Esophagus squamous epithelium (tissue), 5 donors: Measurements from ENCODE around the gene ACAN. TPM values are rescaled to one million over a fixed set of nuclear protein-coding genes. Genes with fewer than 3 reads are reported as not detected.

Source experiments
- DNase-seq: peaks from one replicate; lab custom pipeline; 2025; lab: John Stamatoyannopoulos, UW
- H3K27ac ChIP-seq, 4 donors: fragments of 200-600 bp; sonication (generic); one replicate each; pipeline ENCODE4 v1.5.1; 2016 to 2019; ENCODE audit warnings: mild to moderate bottlenecking in 1 of 4
- H3K27me3 ChIP-seq, 4 donors: fragments of 200-600 bp; sonication (generic); 1 replicate in 3 of 4; 2 replicates in 1 of 4; pipeline versions ENCODE4 v1.5.1 to v1.6.0; 2017 to 2021; ENCODE audit warnings: antibody characterized with exemption in 1 of 4
- H3K36me3 ChIP-seq, 3 donors: fragments of 200-600 bp; sonication (generic); one replicate each; pipeline ENCODE4 v1.5.1; 2016 to 2019
- H3K4me1 ChIP-seq, 3 donors: fragments of 200-600 bp; sonication (generic); one replicate each; pipeline ENCODE4 v1.5.1; 2017 to 2019
- H3K4me3 ChIP-seq, 4 donors: fragments of 200-600 bp; sonication (generic); 1 replicate in 3 of 4; 2 replicates in 1 of 4; pipeline ENCODE4 v1.5.1; 2016 to 2019; ENCODE audit warnings: mild to moderate bottlenecking in 2 of 4, moderate library complexity in 1 of 4
- H3K9me3 ChIP-seq, 3 donors: fragments of 200-600 bp; sonication (generic); one replicate each; pipeline ENCODE4 v1.5.1; 2016 to 2019
- POLR2A ChIP-seq, 4 donors: fragments of 450-650 bp; IDR thresholded peaks; one replicate each; pipeline ENCODE4 v1.6.1; 2017; ENCODE audit warnings: antibody characterized with exemption in 4 of 4, mild to moderate bottlenecking in 4 of 4, moderate library complexity in 3 of 4
- WGBS, 2 donors: methylation state at CpG; one replicate each; pipeline ENCODE4 v1.1.5; 2018; 5-methylcytosine and 5-hydroxymethylcytosine counted together
- intact Hi-C: fragments of 100-400 bp; cut with DNase I; formaldehyde crosslinking; loops from one replicate; pipeline ENCODE4 v1.15.0; 2022
- total RNA-seq, 4 donors: library from RNA; depleted of rRNA; stranded (reverse); fragments of >200 nt; gene quantifications; one replicate each; pipeline ENCODE4 v1.1.0, GENCODE V29; 2016
- TF ChIP-seq, protein P1 (sequence below), 6 experiments: fragments of 450-650 bp in 4 of 6; fragments of 200-600 bp in 2 of 6; sonication (generic) in 2 of 6; IDR thresholded peaks; one replicate each; pipeline ENCODE4 v1.5.1; 2016 to 2019; ENCODE audit warnings: antibody characterized with exemption in 6 of 6, mild to moderate bottlenecking in 4 of 6, moderate library complexity in 4 of 6
- donor health status: DM: yes; HTN: yes; CAD: no.

Gene ACAN
- total RNA-seq, 4 donors from 2014 or later: 0.34 to 2.6 (median 0.76) TPM; not detected in 1

DNA sequence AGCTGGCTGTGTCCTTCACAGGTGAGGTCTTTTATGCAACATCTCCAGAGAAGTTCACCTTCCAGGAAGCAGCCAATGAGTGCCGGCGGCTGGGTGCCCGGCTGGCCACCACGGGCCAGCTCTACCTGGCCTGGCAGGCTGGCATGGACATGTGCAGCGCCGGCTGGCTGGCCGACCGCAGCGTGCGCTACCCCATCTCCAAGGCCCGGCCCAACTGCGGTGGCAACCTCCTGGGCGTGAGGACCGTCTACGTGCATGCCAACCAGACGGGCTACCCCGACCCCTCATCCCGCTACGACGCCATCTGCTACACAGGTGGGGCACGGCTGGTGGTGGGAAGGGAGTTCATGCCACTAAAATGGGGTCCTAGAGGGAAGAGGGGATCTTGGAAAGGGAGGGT is 40.1 kb downstream of the ACAN start:
- no peak for DNase-seq
- Histone ChIP-seq H3K4me1 (no peaks in the 10 kb centered on the region), H3K36me3 (no peaks in the 10 kb centered on the region), H3K4me3 (no peak overlapping the region), H3K27me3 (peaks cover 0 to 7% (median 0%) of the 10 kb centered on the region in 4 donors), H3K9me3 (no peaks in the 10 kb centered on the region), H3K27ac (no peak overlapping the region)
- WGBS, 2 donors: 88 to 94% methylated on average over 5 to 7 of the region's 21 CpGs
- TF ChIP-seq, protein P1, sequence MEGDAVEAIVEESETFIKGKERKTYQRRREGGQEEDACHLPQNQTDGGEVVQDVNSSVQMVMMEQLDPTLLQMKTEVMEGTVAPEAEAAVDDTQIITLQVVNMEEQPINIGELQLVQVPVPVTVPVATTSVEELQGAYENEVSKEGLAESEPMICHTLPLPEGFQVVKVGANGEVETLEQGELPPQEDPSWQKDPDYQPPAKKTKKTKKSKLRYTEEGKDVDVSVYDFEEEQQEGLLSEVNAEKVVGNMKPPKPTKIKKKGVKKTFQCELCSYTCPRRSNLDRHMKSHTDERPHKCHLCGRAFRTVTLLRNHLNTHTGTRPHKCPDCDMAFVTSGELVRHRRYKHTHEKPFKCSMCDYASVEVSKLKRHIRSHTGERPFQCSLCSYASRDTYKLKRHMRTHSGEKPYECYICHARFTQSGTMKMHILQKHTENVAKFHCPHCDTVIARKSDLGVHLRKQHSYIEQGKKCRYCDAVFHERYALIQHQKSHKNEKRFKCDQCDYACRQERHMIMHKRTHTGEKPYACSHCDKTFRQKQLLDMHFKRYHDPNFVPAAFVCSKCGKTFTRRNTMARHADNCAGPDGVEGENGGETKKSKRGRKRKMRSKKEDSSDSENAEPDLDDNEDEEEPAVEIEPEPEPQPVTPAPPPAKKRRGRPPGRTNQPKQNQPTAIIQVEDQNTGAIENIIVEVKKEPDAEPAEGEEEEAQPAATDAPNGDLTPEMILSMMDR (IDR thresholded peaks at IDR 0.05): no peak
- no peak for TF ChIP-seq POLR2A (IDR thresholded peaks at IDR 0.05)
- intact Hi-C loops: no loop called here

DNA sequence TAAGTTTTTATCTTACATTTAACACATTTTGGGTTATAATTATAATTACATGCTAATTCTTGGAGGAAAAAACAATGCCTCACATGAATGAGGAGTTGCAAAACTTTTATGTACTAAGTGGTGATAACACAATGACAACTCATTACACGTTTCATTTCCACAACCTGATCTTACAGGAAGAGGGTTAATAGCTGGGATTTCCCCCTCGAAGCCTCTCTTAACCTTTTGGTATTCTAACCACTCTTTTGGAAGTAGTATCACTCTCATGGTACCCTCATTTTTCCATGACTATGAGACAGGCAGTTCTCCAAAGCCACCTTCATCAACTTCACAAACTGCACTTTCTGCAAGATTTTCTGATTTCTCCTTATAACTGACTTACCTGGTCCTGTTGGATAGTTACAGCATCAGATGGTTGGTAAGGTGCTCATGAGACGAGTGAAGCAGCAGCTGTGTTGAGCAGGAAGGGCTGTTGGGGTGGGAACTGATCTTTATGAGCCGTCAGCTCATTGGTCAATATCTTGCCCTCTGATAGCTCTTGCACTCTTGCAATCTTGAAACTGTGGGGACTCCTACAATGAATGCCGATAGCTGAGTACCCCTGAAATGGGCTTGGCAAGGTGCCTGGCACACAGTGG is 41.6 kb downstream of the ACAN start:
- Histone ChIP-seq H3K9me3 (no peaks in the 10 kb centered on the region), H3K36me3 (no peaks in the 10 kb centered on the region), H3K27me3 (peaks cover 0 to 7% (median 0%) of the 10 kb centered on the region in 4 donors), H3K4me3 (no peak overlapping the region), H3K4me1 (no peaks in the 10 kb centered on the region), H3K27ac (no peak overlapping the region)
- intact Hi-C loops: no loop called here
- TF ChIP-seq, protein P1 (IDR thresholded peaks at IDR 0.05): no peak
- TF ChIP-seq POLR2A (IDR thresholded peaks at IDR 0.05): no peak
- no peak for DNase-seq
- WGBS, 2 donors: 30 to 43% methylated on average over 2 to 5 of the region's 5 CpGs

DNA sequence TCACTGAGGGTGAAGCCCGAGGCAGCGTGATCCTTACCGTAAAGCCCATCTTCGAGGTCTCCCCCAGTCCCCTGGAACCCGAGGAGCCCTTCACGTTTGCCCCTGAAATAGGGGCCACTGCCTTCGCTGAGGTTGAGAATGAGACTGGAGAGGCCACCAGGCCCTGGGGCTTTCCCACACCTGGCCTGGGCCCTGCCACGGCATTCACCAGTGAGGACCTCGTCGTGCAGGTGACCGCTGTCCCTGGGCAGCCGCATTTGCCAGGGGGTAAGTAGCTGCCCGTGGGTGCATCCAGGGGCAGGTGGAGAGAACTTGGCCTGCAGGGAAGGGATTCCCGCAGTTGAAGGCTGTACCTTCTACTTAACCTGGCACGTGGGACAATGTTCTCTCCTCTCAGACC is 42.4 kb downstream of the ACAN start:
- no peak overlapping the region for H3K4me3 ChIP-seq
- intact Hi-C loops: no loop called here
- H3K27me3 ChIP-seq: peaks cover 0 to 7% (median 0%) of the 10 kb centered on the region in 4 donors
- no peak for DNase-seq
- no peaks in the 10 kb centered on the region for H3K4me1 ChIP-seq
- H3K9me3 ChIP-seq: no peaks in the 10 kb centered on the region
- no peak overlapping the region for H3K27ac ChIP-seq
- 80 to 92% methylated on average over 1 to 9 of the region's 15 CpGs for WGBS, 2 donors
- no peaks in the 10 kb centered on the region for H3K36me3 ChIP-seq
- TF ChIP-seq, protein P1 (IDR thresholded peaks at IDR 0.05): no peak
- TF ChIP-seq POLR2A (IDR thresholded peaks at IDR 0.05): no peak

- Histone ChIP-seq H3K36me3 (no peaks in the 10 kb centered on the region), H3K9me3 (no peaks in the 10 kb centered on the region), H3K4me3 (no peak overlapping the region), H3K4me1 (no peaks in the 10 kb centered on the region), H3K27ac (no peak overlapping the region), H3K27me3 (peaks cover 0 to 15% (median 0%) of the 10 kb centered on the region in 4 donors)
- no peak for TF ChIP-seq POLR2A (IDR thresholded peaks at IDR 0.05)
- TF ChIP-seq, protein P1 (IDR thresholded peaks at IDR 0.05): no peak
- DNase-seq: no peak
- WGBS, 2 donors: 78 to 89% methylated on average over 11 to 14 of the region's 20 CpGs
- intact Hi-C loops: no loop called here
Measured at GRCh38 chr15:88847144-88847543, 43.9 kb downstream of the ACAN start.

DNA sequence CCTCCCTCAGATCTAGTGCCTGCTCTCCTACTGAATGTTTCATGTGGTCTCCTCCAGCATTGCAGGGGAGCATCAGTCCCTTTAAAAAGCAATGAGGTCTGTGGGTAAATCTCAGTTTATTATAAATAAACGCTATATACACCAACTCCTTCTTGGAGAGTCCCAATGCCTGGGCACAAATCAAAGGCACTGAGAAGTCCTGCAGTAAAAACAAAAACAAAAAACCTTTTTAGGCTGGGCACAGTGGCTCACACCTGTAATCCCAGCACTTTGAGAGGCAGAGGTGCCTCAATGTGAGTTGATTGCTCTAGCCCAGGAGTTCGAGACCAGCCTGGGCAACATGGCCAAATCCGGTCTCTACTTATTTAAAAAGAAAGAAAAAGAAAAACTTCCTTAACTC is 45.0 kb downstream of the ACAN start:
- no peak overlapping the region for H3K27ac ChIP-seq
- no peak overlapping the region for H3K4me3 ChIP-seq
- DNase-seq: no peak
- H3K36me3 ChIP-seq: no peaks in the 10 kb centered on the region
- peaks cover 0 to 23% (median 0%) of the 10 kb centered on the region in 4 donors for H3K27me3 ChIP-seq
- no peak for TF ChIP-seq POLR2A (IDR thresholded peaks at IDR 0.05)
- TF ChIP-seq, protein P1 (IDR thresholded peaks at IDR 0.05): no peak
- intact Hi-C loops: no loop called here
- no peaks in the 10 kb centered on the region for H3K4me1 ChIP-seq
- H3K9me3 ChIP-seq: no peaks in the 10 kb centered on the region
- WGBS, 2 donors: 76% methylated on average over 3 of the region's 3 CpGs
